ENCODE data around the gene NADK2. TPM values are rescaled to one million over a fixed set of nuclear protein-coding genes. Genes with fewer than 3 reads are reported as not detected.

NADK2 gene
- total and polyA plus RNA-seq, 9 of the 15 experiments (the other 6 are each of a cell fraction or from before 2014, with no cell fraction given) = 10.6 to 41.0 (median 24.0) TPM

DNA sequence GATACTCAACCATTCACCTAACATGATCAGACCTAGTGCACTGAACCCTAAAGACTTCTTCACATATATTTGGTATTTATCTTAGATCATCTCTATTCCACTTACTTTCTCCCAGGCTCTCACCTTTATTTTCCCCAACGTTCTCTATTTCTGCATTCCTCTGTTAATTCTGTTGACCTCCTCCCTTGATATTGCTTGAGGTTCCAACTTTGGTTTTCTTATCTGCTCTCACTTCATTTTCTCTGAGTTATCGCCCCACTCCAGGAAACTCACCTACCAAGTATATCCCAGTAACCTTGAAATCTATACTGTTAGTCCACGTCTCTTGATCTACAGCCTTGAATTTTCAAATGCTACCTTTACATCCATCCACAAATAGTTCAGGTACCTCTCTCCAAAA lies 9.2 kb downstream of the NADK2 start (continued):
- TF ChIP-seq, protein P1, sequence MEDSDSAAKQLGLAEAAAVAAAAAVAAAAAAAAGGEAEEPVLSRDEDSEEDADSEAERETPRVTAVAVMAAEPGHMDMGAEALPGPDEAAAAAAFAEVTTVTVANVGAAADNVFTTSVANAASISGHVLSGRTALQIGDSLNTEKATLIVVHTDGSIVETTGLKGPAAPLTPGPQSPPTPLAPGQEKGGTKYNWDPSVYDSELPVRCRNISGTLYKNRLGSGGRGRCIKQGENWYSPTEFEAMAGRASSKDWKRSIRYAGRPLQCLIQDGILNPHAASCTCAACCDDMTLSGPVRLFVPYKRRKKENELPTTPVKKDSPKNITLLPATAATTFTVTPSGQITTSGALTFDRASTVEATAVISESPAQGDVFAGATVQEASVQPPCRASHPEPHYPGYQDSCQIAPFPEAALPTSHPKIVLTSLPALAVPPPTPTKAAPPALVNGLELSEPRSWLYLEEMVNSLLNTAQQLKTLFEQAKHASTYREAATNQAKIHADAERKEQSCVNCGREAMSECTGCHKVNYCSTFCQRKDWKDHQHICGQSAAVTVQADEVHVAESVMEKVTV (CRISPR knock-in tag; IDR thresholded peaks at IDR 0.05) = no peak
- TF ChIP-seq ZNF143 (CRISPR knock-in tag; IDR thresholded peaks at IDR 0.05) (no peak), MEIS2 (IDR thresholded peaks at IDR 0.05; ENCODE audit: partially characterized antibody) (peak; percentile 54), SMC3 (conservative IDR thresholded peaks at IDR 0.05; ENCODE audit: insufficient read depth, low read depth, low read length) (no peak), CAMTA2 (CRISPR knock-in tag; conservative IDR thresholded peaks at IDR 0.05) (no peak), CBFA2T3 (IDR thresholded peaks at IDR 0.05) (peak; percentile 77), TAL1 (IDR thresholded peaks at IDR 0.05) (peak; percentile 60), ZFP36 (IDR thresholded peaks at IDR 0.05; ENCODE audit: low read depth, low read length, partially characterized antibody) (no peak), KDM2B (CRISPR knock-in tag; IDR thresholded peaks at IDR 0.05) (no peak), HNRNPK (IDR thresholded peaks at IDR 0.05; ENCODE audit: low read depth, low read length, poor library complexity, severe bottlenecking) (no peak), POLR2G (IDR thresholded peaks at IDR 0.05; ENCODE audit: low read depth, low read length) (no peak), TEAD4 (IDR thresholded peaks at IDR 0.05; ENCODE audit: low read length) (peak; percentile 71; the same call in 1 of the 2 replicates), TEAD4 (CRISPR knock-in tag; IDR thresholded peaks at IDR 0.05; ENCODE audit: borderline replicate concordance) (no peak), THRA (IDR thresholded peaks at IDR 0.05) (no peak)
- TF ChIP-seq, protein P2, sequence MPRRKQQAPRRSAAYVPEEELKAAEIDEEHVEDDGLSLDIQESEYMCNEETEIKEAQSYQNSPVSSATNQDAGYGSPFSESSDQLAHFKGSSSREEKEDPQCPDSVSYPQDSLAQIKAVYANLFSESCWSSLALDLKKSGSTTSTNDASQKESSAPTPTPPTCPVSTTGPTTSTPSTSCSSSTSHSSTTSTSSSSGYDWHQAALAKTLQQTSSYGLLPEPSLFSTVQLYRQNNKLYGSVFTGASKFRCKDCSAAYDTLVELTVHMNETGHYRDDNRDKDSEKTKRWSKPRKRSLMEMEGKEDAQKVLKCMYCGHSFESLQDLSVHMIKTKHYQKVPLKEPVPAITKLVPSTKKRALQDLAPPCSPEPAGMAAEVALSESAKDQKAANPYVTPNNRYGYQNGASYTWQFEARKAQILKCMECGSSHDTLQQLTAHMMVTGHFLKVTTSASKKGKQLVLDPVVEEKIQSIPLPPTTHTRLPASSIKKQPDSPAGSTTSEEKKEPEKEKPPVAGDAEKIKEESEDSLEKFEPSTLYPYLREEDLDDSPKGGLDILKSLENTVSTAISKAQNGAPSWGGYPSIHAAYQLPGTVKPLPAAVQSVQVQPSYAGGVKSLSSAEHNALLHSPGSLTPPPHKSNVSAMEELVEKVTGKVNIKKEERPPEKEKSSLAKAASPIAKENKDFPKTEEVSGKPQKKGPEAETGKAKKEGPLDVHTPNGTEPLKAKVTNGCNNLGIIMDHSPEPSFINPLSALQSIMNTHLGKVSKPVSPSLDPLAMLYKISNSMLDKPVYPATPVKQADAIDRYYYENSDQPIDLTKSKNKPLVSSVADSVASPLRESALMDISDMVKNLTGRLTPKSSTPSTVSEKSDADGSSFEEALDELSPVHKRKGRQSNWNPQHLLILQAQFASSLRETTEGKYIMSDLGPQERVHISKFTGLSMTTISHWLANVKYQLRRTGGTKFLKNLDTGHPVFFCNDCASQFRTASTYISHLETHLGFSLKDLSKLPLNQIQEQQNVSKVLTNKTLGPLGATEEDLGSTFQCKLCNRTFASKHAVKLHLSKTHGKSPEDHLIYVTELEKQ (CRISPR knock-in tag; IDR thresholded peaks at IDR 0.05) = no peak
- TF ChIP-seq, protein P3, sequence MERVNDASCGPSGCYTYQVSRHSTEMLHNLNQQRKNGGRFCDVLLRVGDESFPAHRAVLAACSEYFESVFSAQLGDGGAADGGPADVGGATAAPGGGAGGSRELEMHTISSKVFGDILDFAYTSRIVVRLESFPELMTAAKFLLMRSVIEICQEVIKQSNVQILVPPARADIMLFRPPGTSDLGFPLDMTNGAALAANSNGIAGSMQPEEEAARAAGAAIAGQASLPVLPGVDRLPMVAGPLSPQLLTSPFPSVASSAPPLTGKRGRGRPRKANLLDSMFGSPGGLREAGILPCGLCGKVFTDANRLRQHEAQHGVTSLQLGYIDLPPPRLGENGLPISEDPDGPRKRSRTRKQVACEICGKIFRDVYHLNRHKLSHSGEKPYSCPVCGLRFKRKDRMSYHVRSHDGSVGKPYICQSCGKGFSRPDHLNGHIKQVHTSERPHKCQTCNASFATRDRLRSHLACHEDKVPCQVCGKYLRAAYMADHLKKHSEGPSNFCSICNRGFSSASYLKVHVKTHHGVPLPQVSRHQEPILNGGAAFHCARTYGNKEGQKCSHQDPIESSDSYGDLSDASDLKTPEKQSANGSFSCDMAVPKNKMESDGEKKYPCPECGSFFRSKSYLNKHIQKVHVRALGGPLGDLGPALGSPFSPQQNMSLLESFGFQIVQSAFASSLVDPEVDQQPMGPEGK (CRISPR knock-in tag; IDR thresholded peaks at IDR 0.05; ENCODE audit: borderline replicate concordance) = no peak

All from K562 (cell line).